HEK293 (cell line): ENCODE measurements around the gene PTGES2.

ENCODE experiments used
- PATZ1 ChIP-seq: fragments of 450-650 bp; formaldehyde crosslinking; IDR thresholded peaks from 2 replicates; pipeline ENCODE4 v1.5.1; 2016; ENCODE audit warnings: missing biosample characterization, missing genetic modification characterization
- REST ChIP-seq: fragments of 450-650 bp; formaldehyde crosslinking; IDR thresholded peaks from 2 replicates; pipeline ENCODE4 v1.5.1; 2016; ENCODE audit warnings: missing biosample characterization, missing genetic modification characterization
- TRIM28 ChIP-seq: IDR thresholded peaks from 2 replicates; pipeline ENCODE4 v1.6.1; 2011; ENCODE audit warnings: low read length, control low read depth, borderline replicate concordance
- ZNF175 ChIP-seq: fragments of 450-650 bp; formaldehyde crosslinking; IDR thresholded peaks from 2 replicates; pipeline ENCODE4 v1.5.1; 2016; ENCODE audit warnings: missing biosample characterization, missing genetic modification characterization
- ZNF274 ChIP-seq, 2 experiments: fragments of 200-500 bp in 1 of 2; fragments of 450-650 bp in 1 of 2; sonication (Bioruptor generic) in 1 of 2; formaldehyde crosslinking in 1 of 2; IDR thresholded peaks; 2 replicates each; pipeline versions ENCODE4 v1.5.1 to v1.6.1; 2014 to 2016; ENCODE audit warnings: borderline replicate concordance in 1 of 2, inconsistent platforms in 1 of 2, low read length in 1 of 2, missing biosample characterization in 1 of 2, missing genetic modification characterization in 1 of 2
- ZNF335 ChIP-seq: fragments of 450-650 bp; formaldehyde crosslinking; conservative IDR thresholded peaks from 2 replicates; pipeline ENCODE4 v1.5.1; 2016; ENCODE audit warnings: missing biosample characterization, missing genetic modification characterization
- ZNF423 ChIP-seq: fragments of 450-650 bp; formaldehyde crosslinking; IDR thresholded peaks from 2 replicates; pipeline ENCODE4 v1.5.1; 2016; ENCODE audit warnings: missing biosample characterization, missing genetic modification characterization
- ZNF670 ChIP-seq: fragments of 450-650 bp; formaldehyde crosslinking; IDR thresholded peaks from 2 replicates; pipeline ENCODE4 v1.5.1; 2016; ENCODE audit warnings: missing biosample characterization, missing genetic modification characterization, low read depth
- ZNF704 ChIP-seq: fragments of 450-650 bp; formaldehyde crosslinking; IDR thresholded peaks from 2 replicates; pipeline ENCODE4 v1.5.1; 2016; ENCODE audit warnings: missing biosample characterization, missing genetic modification characterization
- ZNF76 ChIP-seq: fragments of 450-650 bp; formaldehyde crosslinking; IDR thresholded peaks from 2 replicates; pipeline ENCODE4; 2016; ENCODE audit warnings: low read depth, missing biosample characterization, missing genetic modification characterization, borderline replicate concordance
- TF ChIP-seq, protein P1 (sequence below): fragments of 450-650 bp; formaldehyde crosslinking; IDR thresholded peaks from 2 replicates; pipeline ENCODE4 v1.5.1; 2016; ENCODE audit warnings: missing biosample characterization, missing genetic modification characterization

- no peak for TF ChIP-seq ZNF704 (tag by site-specific recombination)
- TF ChIP-seq ZNF423 (tag by site-specific recombination), result no peak
- TF ChIP-seq, protein P1, sequence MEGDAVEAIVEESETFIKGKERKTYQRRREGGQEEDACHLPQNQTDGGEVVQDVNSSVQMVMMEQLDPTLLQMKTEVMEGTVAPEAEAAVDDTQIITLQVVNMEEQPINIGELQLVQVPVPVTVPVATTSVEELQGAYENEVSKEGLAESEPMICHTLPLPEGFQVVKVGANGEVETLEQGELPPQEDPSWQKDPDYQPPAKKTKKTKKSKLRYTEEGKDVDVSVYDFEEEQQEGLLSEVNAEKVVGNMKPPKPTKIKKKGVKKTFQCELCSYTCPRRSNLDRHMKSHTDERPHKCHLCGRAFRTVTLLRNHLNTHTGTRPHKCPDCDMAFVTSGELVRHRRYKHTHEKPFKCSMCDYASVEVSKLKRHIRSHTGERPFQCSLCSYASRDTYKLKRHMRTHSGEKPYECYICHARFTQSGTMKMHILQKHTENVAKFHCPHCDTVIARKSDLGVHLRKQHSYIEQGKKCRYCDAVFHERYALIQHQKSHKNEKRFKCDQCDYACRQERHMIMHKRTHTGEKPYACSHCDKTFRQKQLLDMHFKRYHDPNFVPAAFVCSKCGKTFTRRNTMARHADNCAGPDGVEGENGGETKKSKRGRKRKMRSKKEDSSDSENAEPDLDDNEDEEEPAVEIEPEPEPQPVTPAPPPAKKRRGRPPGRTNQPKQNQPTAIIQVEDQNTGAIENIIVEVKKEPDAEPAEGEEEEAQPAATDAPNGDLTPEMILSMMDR (tag by site-specific recombination), result no peak
- TF ChIP-seq ZNF670 (tag by site-specific recombination), result no peak
- no peak for TF ChIP-seq PATZ1 (tag by site-specific recombination)
- TF ChIP-seq ZNF274 (IDR thresholded peaks at IDR 0.05; ENCODE audit: low read length), result no peak
- TF ChIP-seq ZNF274 (tag by site-specific recombination; IDR thresholded peaks at IDR 0.05; ENCODE audit: borderline replicate concordance), result no peak
- TF ChIP-seq ZNF335 (tag by site-specific recombination), result no peak
- no peak for TF ChIP-seq REST (tag by site-specific recombination)
- no peak for TF ChIP-seq TRIM28
- TF ChIP-seq ZNF175, result no peak
- no peak for TF ChIP-seq ZNF76
Measured at GRCh38 chr9:128143525-128144238, 16.2 kb upstream of the PTGES2 start.
